Stimulated activated CD4-positive, alpha-beta T cell treated with anti-CD3 and anti-CD28 coated beads, Interleukin-12 subunit alpha, Interleukin-12 subunit beta, amount 100 ng/mL, for 24 hours (primary cell): ENCODE results near the gene ETV2.
A peak's percentile ranks its signal among the peaks of the same experiment; 100 is the strongest.
"Not testable (repeated sequence)": the region's sequence is repeated elsewhere in the genome, so short reads cannot be mapped to it uniquely, and the experiment has no call there.

Experiments used
- DNase-seq, 2 experiments: peaks; one replicate each; pipeline ENCODE4 v3.0.0-alpha.2; 2020; ENCODE audit warnings: low read depth in 2 of 2

ETV2 gene, protein sequence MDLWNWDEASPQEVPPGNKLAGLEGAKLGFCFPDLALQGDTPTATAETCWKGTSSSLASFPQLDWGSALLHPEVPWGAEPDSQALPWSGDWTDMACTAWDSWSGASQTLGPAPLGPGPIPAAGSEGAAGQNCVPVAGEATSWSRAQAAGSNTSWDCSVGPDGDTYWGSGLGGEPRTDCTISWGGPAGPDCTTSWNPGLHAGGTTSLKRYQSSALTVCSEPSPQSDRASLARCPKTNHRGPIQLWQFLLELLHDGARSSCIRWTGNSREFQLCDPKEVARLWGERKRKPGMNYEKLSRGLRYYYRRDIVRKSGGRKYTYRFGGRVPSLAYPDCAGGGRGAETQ

DNA sequence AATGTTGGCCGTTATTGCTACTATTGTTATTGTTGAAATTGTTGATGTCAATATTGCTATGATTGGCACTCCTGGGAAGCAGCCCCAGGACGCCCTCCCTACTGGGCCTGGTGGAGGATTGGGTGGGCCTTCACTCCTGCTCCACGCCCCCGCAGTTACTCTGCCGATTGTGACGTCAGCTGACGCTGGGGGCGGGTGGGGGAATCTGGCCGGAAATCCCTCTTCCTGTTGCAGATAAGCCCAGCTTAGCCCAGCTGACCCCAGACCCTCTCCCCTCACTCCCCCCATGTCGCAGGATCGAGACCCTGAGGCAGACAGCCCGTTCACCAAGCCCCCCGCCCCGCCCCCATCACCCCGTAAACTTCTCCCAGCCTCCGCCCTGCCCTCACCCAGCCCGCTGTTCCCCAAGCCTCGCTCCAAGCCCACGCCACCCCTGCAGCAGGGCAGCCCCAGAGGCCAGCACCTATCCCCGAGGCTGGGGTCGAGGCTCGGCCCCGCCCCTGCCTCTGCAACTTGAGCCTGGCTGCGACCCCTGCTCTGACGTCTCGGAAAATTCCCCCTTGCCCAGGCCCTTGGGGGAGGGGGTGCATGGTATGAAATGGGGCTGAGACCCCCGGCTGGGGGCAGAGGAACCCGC, at the start of gene ETV2:
ETV2 (plus strand) TSS at position 231 of the 637 bp plus-strand sequence. CDS start 716 bp downstream, outside the sequence.
- DNase-seq: no peak

DNA sequence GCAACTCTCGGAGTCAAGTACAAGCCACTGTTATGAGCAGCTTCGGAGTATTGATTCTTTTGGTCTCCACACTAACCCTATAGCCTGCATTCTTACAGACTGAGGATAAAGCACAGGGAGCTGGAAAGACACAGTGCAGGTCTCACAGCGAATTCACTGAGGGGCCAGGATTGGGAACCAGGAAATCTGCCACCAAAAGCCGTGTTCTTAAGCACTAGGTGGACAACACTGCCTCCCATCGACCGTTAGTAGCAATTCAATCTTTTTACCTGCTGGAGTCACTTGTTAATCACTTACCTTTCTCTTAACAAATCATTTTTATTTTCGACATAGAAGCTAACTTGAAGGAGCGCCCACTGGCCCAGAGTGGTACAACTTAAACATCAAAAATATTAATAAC, 49.3 kb upstream of the ETV2 start:
- no peak for DNase-seq

DNA sequence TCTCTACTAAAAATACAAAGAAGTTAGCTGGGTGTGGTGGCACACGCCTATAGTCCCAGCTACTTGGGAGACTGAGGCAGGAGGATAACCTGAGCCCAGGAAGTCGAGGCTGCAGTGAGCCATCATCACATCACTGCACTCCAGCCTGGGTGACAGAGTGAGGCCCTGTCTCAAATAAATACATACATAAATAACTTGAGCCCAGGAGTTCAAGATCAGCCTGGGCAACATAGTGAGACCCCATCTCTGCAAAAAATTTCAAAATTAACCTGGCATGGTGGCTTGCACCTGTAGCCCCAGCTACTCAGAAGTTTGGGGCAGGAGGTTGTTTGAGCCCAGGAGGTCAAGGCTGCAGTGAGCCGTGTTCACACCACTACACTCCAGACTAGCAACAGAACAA, 46.5 kb upstream of the ETV2 start:
- DNase-seq: not testable (repeated sequence)

DNA sequence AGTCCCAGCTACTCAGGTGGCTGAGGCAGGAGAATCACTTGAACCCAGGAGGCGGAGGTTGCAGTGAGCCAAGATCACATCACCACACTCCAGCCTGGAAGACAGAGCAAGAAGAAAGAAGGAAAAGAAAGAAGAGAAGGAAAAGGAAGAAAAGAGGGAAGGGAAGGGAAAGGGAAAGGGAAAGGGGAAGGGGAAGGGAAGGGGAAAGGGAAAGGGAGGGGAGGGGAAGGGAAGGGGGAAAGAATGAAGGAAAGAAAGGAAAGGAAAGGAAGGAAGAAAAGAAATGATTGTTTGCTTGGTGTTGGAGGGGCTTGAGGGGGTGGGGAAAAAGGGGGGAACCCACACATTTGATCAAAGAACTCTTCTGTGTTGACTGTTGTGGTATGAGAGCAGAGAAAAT, 45.6 kb upstream of the ETV2 start:
- DNase-seq: no peak

DNA sequence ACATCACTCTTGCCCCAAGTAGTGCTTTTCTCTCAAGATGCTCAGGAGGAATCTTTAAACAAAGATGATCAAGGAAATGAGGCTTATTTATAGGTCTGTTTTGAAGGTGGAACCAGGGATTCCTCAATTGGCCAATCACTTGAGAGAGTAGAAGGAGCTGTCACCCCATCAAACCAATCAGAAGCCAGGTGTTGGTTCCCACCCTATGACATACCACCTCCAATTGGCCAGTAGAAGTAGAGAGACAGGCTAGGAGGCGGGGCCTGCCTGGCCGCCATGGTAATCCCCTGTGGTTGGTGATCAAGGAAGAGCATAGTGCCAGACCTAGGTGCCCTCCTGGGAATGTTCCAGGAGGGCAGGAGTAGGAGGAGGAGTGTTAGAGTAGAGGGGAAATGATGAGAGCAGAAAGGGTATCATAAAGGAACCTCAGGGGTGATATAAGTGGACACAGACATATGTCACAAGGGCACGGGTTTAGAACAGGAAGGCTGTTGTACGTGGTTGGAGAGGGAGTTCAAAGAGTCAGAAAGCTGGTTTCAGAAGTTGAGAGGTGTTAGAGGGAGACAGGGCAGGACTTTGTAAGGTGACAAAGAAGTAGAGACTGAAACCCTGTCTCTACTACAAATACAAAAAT, 45.1 kb upstream of the ETV2 start:
- no peak for DNase-seq

DNA sequence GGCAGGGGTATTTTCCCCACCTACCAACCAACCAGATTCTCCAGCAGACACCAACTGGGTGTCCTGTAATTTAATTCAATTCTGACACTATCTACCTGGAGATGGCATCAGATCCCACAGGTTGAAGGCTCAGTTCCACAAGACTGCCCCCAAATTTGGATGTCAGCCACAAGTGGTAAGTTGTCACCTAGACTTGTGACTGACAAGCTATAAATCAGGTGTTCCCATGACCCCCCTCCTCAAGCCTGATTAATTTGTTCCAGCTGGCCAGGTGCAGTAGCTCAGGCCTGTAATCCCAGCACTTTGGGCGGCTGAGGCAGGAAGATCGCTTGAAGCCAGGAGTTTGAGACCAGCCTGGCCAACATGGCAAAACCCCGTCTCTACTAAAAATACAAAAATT, 39.6 kb upstream of the ETV2 start:
- DNase-seq: no peak

DNA sequence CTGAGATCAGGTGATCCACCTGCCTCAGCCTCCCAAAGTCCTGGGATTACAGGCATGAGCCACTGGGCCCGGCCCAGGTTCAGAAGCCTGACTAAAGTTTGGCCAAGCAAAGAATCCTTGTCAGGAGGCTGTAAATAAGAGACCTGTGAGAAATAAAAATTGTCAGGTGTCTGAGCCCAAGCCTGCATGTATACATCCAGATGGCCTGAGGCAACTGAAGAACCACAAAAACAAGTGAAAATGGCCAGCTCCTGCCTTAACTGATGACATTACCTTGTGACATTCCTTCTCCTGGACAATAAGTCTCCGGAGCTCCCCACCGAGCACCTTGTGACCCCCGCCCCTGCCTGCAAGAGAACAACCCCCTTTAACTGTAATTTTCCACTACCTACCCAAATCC, 37.1 kb upstream of the ETV2 start:
- DNase-seq: not testable (repeated sequence)

DNA sequence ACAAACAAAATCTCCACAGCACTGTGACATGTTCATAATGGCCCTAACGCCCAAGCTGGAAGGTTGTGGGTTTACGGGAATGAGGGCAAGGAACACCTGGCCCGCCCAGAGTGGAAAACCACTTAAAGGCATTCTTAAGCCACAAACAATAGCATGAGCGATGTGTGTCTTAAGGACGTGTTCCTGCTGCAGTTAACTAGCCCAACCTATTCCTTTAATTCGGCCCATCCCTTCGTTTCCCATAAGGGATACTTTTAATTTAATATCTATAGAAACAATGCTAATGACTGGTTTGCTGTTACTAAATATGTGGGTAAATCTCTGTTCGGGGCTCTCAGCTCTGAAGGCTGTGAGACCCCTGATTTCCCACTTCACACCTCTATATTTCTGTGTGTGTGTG, 34.4 kb upstream of the ETV2 start:
- DNase-seq: not testable (repeated sequence)

DNA sequence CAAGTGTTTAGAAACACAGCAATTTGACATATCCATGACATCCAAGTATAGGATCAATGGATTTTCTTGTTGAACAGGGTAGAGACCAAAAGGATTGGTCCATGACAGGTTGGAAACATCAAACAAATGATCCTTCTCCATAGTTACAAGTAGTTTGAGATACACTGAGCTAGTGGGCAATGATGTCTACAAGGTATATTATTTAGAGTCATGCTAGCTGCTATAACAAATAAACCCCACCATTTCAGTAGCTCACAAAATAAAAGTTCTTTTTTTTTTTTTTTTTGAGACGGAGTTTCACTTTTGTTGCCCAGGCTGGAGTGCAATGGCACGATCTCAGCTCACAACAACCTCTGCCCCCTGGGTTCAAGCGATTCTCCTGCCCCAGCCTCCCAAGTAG, 33.9 kb upstream of the ETV2 start:
- DNase-seq: no peak

DNA sequence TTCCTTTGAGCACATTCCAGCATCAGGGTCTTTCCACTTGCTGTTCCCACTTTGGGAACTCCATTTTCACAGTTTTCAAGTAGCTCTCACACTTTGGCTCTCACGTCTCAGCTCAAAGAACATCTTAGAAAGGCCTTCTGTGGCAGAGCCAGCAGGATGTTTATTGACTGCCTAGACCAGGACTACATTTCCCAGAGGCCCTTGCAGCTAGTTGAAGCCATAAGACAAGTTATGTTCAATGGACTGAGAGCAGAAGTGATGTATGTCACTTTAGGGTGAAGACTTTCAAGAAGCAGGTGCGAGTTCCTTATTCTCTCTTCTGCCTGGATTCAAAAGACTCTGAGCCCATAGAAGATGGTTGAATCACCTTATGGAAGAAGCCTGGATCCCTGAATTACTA, 33.3 kb upstream of the ETV2 start:
- DNase-seq: no peak

DNA sequence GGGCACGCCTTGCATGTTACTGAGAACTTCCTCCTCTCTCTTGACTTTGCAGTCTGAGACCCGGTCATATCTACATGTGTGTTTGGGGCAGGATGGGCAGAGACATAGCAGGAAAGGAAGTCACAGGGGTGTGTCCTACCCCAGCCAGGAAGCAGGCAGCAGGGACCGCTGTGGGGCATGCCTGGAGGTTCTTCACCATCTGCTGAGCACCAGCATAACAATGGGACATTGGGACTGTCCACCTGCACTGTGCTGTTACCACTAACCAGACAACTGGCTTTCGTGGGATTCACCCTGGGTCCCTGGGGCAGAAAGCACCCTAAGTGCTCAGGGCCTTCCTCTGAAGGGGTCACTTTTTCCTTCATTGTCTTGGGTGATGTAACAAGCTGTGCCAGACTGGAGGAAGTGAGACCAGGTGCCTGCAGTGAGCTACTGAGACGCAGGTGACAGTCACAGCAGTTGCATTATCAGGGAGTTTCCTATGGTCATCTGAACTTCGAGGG, 31.6 kb upstream of the ETV2 start:
- no peak for DNase-seq

DNA sequence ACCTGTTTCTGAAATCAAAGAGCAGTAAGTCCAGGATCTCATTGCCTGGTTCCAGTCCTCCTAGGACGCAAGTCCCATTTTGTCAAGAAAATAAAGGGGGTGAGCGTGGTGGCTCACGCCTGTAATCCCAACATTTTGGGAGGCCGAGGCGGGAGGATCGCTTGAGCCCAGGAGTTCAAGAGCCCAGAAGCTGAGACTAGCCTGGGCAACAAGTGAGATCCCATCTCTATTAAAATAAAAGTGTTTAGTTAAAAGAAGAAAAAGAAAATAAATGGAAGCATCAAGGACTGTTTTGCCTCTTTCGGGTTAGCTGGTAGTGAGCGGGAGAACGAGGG, 29.4 kb upstream of the ETV2 start:
- no peak for DNase-seq

DNA sequence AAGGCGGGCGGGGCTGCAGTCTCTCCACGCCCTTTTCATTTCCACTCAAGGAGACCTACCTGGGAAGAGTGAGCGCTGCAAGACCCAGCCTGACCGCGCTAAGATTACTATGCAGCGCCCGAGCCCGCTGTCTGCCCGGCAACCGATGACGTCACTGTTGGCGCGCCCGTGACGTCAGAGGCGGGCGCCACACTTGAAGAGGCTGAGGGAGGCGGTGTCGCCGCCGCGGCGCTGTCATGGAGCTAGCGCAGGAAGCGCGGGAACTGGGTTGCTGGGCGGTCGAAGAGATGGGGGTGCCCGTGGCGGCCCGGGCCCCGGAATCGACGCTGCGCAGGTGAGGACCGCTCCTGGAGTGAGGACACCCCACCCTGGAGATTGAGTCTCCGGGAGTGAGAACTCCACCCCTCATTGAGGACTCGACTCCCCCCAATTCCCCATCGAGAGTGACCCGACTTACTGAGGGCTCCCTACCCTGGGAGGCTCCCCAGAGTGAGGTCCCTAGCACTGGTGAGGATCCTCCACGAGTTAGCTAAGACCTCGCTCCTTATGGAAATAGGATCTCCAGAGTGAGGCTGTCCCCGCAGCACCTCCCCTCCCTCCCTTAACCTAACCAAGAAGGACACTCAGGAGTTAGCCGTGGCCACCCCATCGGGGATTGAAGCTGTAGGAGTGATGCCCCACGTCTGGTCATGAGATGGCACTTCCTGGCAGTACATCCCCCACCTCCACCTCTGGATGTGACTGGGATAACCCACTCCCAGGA, 28.8 kb upstream of the ETV2 start, which contains the start of gene HAUS5:
HAUS5 (plus strand) TSS at position 177 of the 763 bp plus-strand sequence; CDS start at position 237, 60 bp downstream.
- peak; percentile 93 for DNase-seq

DNA sequence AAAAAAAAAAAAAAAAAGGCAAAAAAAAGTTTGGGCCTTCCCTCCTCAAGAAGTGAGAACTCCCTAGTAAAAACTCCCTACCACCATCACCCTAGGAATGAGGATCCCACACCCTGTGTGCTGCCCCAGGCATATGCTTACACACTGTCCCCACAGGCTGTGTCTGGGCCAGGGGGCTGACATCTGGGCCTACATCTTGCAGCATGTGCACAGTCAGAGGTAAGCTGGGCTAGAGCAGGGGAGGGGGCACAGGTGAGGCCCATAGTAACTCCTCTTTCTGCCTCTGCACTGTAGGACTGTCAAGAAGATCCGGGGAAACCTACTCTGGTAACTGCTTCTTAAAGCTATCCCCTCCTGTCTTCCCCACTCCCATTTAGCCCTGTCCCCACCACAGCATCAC, 28.0 kb upstream of the ETV2 start:
- no peak for DNase-seq

DNA sequence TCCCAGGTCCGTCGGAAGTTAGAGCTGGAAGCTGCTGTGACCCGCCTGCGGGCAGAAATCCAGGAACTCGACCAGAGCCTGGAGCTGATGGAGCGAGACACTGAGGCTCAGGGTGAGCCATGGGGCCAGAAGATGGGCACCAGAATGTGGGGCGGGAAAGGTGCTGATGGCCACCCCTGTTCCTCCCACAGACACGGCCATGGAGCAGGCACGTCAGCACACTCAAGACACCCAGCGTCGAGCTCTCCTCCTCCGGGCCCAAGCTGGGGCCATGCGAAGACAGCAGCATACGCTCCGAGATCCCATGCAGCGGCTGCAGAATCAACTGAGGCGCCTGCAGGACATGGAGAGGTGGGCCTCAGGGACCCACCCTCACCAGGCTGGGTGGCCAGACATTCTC, 26.5 kb upstream of the ETV2 start:
- DNase-seq: no peak

DNA sequence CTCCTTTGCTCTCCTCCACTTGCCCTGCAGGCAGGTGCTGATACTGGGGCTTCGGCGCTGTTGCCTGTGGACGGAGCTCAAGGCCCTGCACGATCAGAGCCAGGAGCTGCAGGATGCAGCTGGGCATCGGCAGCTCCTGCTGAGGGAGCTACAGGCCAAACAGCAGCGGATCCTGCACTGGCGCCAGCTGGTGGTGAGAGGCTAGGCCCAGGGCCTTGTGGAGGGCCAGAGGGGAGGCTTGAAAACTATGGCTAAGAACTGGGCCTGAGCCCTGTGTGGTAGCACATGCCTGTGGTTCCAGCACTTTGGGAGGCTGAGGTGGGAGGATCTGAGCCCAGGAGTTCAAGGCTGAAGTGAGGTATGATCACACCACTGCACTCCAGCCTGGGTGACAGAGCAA, 22.7 kb upstream of the ETV2 start:
- no peak for DNase-seq

DNA sequence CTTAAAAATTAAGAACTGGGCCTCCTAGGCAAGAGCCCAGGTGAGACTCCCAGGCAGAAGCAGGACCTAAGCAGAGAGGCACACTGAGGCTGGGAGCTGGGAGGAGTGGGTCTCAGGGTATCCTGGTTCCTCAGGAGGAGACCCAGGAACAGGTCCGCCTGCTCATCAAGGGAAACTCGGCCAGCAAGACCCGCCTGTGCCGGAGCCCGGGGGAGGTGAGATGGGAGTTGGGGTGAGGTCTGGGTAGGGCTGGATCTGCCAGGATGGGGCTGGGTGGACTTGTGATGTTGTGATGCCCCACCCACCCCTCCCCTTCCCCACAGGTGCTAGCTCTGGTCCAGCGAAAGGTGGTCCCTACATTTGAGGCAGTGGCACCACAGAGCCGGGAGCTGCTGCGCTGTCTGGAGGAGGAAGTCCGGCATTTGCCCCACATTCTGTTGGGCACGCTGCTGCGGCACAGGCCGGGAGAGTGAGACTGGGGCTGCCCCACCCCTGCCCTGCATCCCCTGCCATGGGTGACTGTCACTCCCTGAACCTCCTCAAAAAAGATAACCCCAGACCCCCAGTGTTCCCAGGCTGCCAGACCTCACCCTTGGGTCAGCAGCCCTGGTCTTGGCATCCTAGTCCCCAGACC, 22.1 kb upstream of the ETV2 start:
- no peak for DNase-seq

DNA sequence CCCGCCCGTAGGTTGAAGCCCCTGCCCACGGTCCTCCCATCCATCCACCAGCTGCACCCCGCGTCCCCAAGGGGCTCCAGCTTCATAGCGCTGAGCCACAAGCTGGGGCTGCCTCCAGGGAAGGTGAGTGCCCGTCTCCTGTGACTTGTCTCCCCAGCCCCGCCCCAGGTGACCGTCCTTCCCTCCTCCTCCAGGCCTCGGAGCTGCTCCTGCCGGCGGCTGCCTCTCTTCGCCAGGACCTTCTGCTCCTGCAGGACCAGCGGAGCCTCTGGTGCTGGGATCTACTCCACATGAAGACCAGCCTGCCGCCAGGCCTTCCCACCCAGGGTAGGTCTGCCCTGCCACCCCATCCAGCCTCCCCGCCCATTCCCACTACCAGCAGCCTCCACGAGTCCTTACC, 21.5 kb upstream of the ETV2 start:
- no peak for DNase-seq

DNA sequence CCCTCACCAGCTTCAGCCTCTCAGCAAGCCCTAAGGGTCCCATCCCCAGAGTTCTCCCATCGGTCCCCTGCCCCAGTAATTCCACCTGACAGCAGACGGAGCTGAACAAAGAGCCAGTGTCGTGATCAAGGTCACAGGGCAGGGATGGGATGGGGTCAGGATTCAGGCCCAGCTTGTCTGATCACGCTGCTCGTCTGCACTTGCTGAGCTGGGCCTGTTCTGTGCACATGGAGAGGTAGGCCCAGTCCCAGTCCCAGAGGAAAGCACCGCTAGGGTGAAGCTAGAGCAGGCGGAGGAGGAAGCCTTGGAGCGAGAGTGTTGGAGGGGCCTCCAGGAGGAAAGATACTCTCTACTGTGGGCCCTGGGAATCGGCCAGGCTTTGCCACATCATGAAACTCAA, 19.8 kb upstream of the ETV2 start:
- DNase-seq: no peak

DNA sequence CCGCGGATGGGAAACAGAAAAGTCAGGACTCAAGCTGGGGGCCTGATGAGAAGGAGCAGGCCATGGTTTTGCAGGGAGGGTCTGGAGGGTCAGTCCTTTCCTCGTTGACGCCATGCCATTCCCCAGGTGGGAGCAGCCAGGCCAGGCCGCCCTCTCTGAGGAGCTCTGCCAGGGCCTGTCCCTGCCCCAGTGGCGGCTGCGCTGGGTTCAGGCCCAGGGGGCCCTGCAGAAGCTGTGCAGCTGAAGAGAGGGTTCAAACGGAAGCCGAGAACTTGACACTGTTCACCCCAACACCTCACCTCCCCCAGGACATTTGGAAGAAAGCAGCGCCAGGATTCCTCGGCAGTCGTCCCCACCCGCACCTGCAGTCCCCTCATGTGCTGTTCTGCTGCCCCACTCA, 18.8 kb upstream of the ETV2 start:
- no peak for DNase-seq

DNA sequence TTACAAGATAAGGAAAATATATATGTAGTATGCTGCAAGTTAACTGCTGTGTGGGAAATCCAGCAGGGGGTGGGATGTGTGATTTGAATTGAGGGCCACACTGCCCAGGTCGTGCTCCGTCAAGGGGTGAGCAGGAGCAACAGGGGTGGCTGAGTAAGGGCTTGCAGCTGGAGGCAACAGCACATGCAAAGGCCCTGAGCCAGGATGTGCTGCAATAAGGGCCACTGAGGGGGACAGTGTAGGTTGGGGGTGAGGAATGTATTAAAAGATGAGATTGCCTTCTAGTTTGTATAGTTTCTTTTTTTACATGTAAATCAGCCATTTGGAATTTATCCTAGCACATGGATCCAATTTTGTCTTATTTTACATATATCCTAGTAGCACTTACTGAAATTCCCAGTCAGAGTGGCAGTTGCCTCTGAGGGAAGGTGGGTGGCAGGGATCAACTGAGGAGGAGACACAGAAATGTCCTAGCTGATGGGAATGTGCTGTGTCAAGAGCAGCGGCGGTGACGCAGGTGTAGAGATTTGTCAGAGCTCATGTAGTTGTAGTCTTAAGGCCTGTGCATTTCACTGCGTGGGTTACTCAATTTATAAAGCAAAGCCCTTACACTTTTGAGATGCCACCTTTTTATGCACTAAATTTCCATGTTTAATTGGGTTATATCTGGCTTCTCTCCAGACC, 18.1 kb upstream of the ETV2 start:
- no peak for DNase-seq
